IMR-90 (cell line): ENCODE measurements around the gene MYRFL. TPM values are rescaled to one million over a fixed set of nuclear protein-coding genes. Genes with fewer than 3 reads are reported as not detected.

Experiments
- ATAC-seq: fragments of 200-7000 bp; cut with Tn5 transposase; 2 replicates; pipeline ENCODE4 v1.9.1; 2020; ENCODE audit warnings: low read depth, mild to moderate bottlenecking, moderate library complexity
- BruUV-seq: library from RNA; stranded (reverse); fragments of 400-500 nt; replicated peaks from 2 replicates; lab custom pipeline; 2021; lab: Mats Ljungman, UMichigan
- CTCF ChIA-PET: fragments of 300-600 bp; formaldehyde crosslinking; extraction: SDS; loops from one replicate; lab custom pipeline; 2021; ENCODE audit warnings: antibody characterized with exemption; lab: Yijun Ruan, JAX
- POLR2A ChIA-PET: fragments of 300-600 bp; sonication (Branson Sonifier 250); formaldehyde crosslinking; loops from one replicate; lab custom pipeline; 2022; ENCODE audit warnings: antibody characterized with exemption; ENCODE audit not compliant: unreplicated experiment; lab: Charles Lee
- DNase-seq: peaks from one replicate; pipeline ENCODE4 v3.0.0; 2013
- H2AFZ ChIP-seq: replicated peaks from 2 replicates; pipeline ENCODE3; 2013; ENCODE audit warnings: low read length, mild to moderate bottlenecking; ENCODE audit not compliant: poor library complexity
- H2AK5ac ChIP-seq: 2 replicates; pipeline ENCODE4 v1.6.1; 2013; ENCODE audit warnings: low read depth, low read length, inconsistent platforms
- H2AK9ac ChIP-seq: replicated peaks from 2 replicates; pipeline ENCODE3; 2013; ENCODE audit warnings: mild to moderate bottlenecking, low read depth, low read length, moderate library complexity; ENCODE audit not compliant: poor library complexity
- H2BK120ac ChIP-seq: 2 replicates; pipeline ENCODE4 v1.6.1; 2013; ENCODE audit warnings: low read depth, low read length, inconsistent platforms
- H2BK15ac ChIP-seq: 3 replicates; pipeline ENCODE4 v1.6.1; 2013; ENCODE audit warnings: low read depth, low read length, inconsistent platforms
- H2BK20ac ChIP-seq: 2 replicates; pipeline ENCODE4 v1.6.1; 2013; ENCODE audit warnings: low read depth, mild to moderate bottlenecking, inconsistent platforms, low read length, moderate library complexity
- H2BK5ac ChIP-seq: 2 replicates; pipeline ENCODE4 v1.6.1; 2013; ENCODE audit warnings: mild to moderate bottlenecking, low read depth, low read length, inconsistent platforms; ENCODE audit not compliant: poor library complexity, severe bottlenecking
- H3K14ac ChIP-seq: replicated peaks from 2 replicates; pipeline ENCODE4 v1.6.1; 2013; ENCODE audit warnings: low read depth, low read length, inconsistent platforms
- H3K18ac ChIP-seq: 2 replicates; pipeline ENCODE4 v1.6.1; 2013; ENCODE audit warnings: low read depth, low read length, control low read depth
- H3K23ac ChIP-seq: 2 replicates; pipeline ENCODE4 v1.6.1; 2013; ENCODE audit warnings: low read depth, low read length, inconsistent platforms
- H3K27ac ChIP-seq: 2 replicates; pipeline ENCODE4 v1.5.1; 2013; ENCODE audit warnings: mild to moderate bottlenecking, control low read depth, low read length; ENCODE audit not compliant: insufficient read depth
- H3K27me3 ChIP-seq: 2 replicates; pipeline ENCODE4 v1.6.1; 2013; ENCODE audit warnings: low read length; ENCODE audit not compliant: control insufficient read depth, insufficient read depth
- H3K36me3 ChIP-seq: 2 replicates; pipeline ENCODE4 v1.6.1; 2013; ENCODE audit warnings: low read length, mixed read lengths; ENCODE audit not compliant: control insufficient read depth, insufficient read depth
- H3K4ac ChIP-seq: 2 replicates; pipeline ENCODE4 v1.6.1; 2013; ENCODE audit warnings: low read depth, low read length, inconsistent platforms
- H3K4me1 ChIP-seq: 2 replicates; pipeline ENCODE4 v1.6.1; 2013; ENCODE audit warnings: low read length, mixed read lengths; ENCODE audit not compliant: control insufficient read depth, insufficient read depth
- H3K4me2 ChIP-seq: 2 replicates; pipeline ENCODE4 v1.6.1; 2013; ENCODE audit warnings: low read depth, mild to moderate bottlenecking, control low read depth, low read length, moderate library complexity
- H3K4me3 ChIP-seq: 2 replicates; pipeline ENCODE4 v1.5.1; 2013; ENCODE audit warnings: low read depth, mild to moderate bottlenecking, control low read depth, low read length, moderate library complexity; ENCODE audit not compliant: insufficient read depth
- H3K56ac ChIP-seq: 2 replicates; pipeline ENCODE4 v1.6.1; 2013; ENCODE audit warnings: low read length, inconsistent platforms; ENCODE audit not compliant: insufficient read depth; ENCODE audit errors: extremely low read depth
- H3K79me1 ChIP-seq, 2 experiments: 2 replicates each; pipeline ENCODE4 v1.6.1; 2013; ENCODE audit warnings: low read length in 2 of 2, inconsistent platforms in 1 of 2, low read depth in 1 of 2
- H3K9ac ChIP-seq: 2 replicates; pipeline ENCODE4 v1.6.1; 2013; ENCODE audit warnings: low read depth, low read length, control low read depth
- H3K9me1 ChIP-seq: 2 replicates; pipeline ENCODE4 v1.6.1; 2013; ENCODE audit warnings: low read length, inconsistent platforms; ENCODE audit not compliant: insufficient read depth
- H3K9me3 ChIP-seq: 2 replicates; pipeline ENCODE4 v1.6.1; 2013; ENCODE audit warnings: low read length; ENCODE audit not compliant: control insufficient read depth, insufficient read depth
- H4K20me1 ChIP-seq: 2 replicates; pipeline ENCODE4 v1.6.1; 2013; ENCODE audit warnings: low read length, inconsistent platforms; ENCODE audit not compliant: insufficient read depth
- H4K5ac ChIP-seq: 2 replicates; pipeline ENCODE4 v1.6.1; 2013; ENCODE audit warnings: mild to moderate bottlenecking, low read depth, low read length, control low read depth
- H4K8ac ChIP-seq, 2 experiments: 2 replicates each; pipeline ENCODE4 v1.6.1; 2013; ENCODE audit warnings: low read depth in 2 of 2, low read length in 2 of 2, control low read depth in 1 of 2, inconsistent platforms in 1 of 2
- H4K91ac ChIP-seq: 2 replicates; pipeline ENCODE4 v1.6.1; 2013; ENCODE audit warnings: low read depth, low read length, inconsistent platforms; ENCODE audit not compliant: insufficient read depth
- BHLHE40 ChIP-seq: fragments of 150-350 bp; IDR thresholded peaks from 2 replicates; pipeline ENCODE4 v1.6.1; 2016; ENCODE audit warnings: mild to moderate bottlenecking, low read depth, low read length
- CEBPB ChIP-seq: IDR thresholded peaks from 2 replicates; pipeline ENCODE4 v1.6.1; 2012; ENCODE audit warnings: low read depth, low read length, improper control_type of control experiment
- CHD1 ChIP-seq: IDR thresholded peaks from 2 replicates; pipeline ENCODE4 v1.6.1; 2012; ENCODE audit warnings: low read depth, low read length, improper control_type of control experiment
- CTCF ChIP-seq: conservative IDR thresholded peaks from 2 replicates; pipeline ENCODE4 v1.5.1; 2012; ENCODE audit warnings: mild to moderate bottlenecking, low read depth, low read length, improper control_type of control experiment
- ELK1 ChIP-seq: fragments of 150-350 bp; IDR thresholded peaks from 2 replicates; pipeline ENCODE4 v1.6.1; 2016; ENCODE audit warnings: low read depth, mild to moderate bottlenecking, low read length, moderate library complexity, borderline replicate concordance
- FOS ChIP-seq: fragments of 150-350 bp; IDR thresholded peaks from 2 replicates; pipeline ENCODE4 v1.6.1; 2016; ENCODE audit warnings: low read depth, low read length
- MAFK ChIP-seq: IDR thresholded peaks from 2 replicates; pipeline ENCODE4 v1.6.1; 2012; ENCODE audit warnings: low read depth, low read length, improper control_type of control experiment
- MAZ ChIP-seq: IDR thresholded peaks from 2 replicates; pipeline ENCODE4 v1.6.1; 2012; ENCODE audit warnings: low read depth, mild to moderate bottlenecking, low read length, improper control_type of control experiment, moderate library complexity, borderline replicate concordance
- MXI1 ChIP-seq: IDR thresholded peaks from 2 replicates; pipeline ENCODE4 v1.6.1; 2012; ENCODE audit warnings: low read depth, mild to moderate bottlenecking, low read length, moderate library complexity, borderline replicate concordance
- NFE2L2 ChIP-seq: fragments of 150-350 bp; IDR thresholded peaks from 2 replicates; pipeline ENCODE4 v1.6.1; 2016; ENCODE audit warnings: low read depth, mild to moderate bottlenecking, low read length
- POLR2A ChIP-seq: IDR thresholded peaks from 2 replicates; pipeline ENCODE4 v1.6.1; 2012; ENCODE audit warnings: mild to moderate bottlenecking, low read depth, low read length
- RAD21 ChIP-seq: IDR thresholded peaks from 2 replicates; pipeline ENCODE4 v1.6.1; 2012; ENCODE audit warnings: low read length, improper control_type of control experiment
- RCOR1 ChIP-seq: IDR thresholded peaks from 2 replicates; pipeline ENCODE4 v1.6.1; 2012; ENCODE audit warnings: mild to moderate bottlenecking, low read length, improper control_type of control experiment; ENCODE audit not compliant: insufficient replicate concordance
- RFX5 ChIP-seq: IDR thresholded peaks from 2 replicates; pipeline ENCODE4 v1.8.0; 2012; ENCODE audit warnings: low read depth, mild to moderate bottlenecking, low read length, moderate library complexity
- SMC3 ChIP-seq: fragments of 150-350 bp; IDR thresholded peaks from 2 replicates; pipeline ENCODE4 v1.6.1; 2016; ENCODE audit warnings: low read depth, mild to moderate bottlenecking, antibody characterized with exemption, low read length, moderate library complexity
- USF2 ChIP-seq: fragments of 150-350 bp; IDR thresholded peaks from 2 replicates; pipeline ENCODE4 v1.6.1; 2017; ENCODE audit warnings: mild to moderate bottlenecking, antibody characterized with exemption, low read length, low read depth
- WGBS, 2 experiments: methylation state at CpG; one replicate each; pipeline versions ENCODE4 v1.1.5 to v1.1.7; 2013; ENCODE audit warnings: missing lambda C conversion rate in 2 of 2; ENCODE audit not compliant: insufficient read length in 1 of 2; ENCODE audit errors: extremely low coverage in 2 of 2; 5-methylcytosine and 5-hydroxymethylcytosine counted together
- dilution Hi-C: fragments of 300-500 bp; cut with HindIII; formaldehyde crosslinking; loops from one replicate; pipeline ENCODE4 v1.14.3; 2018; ENCODE audit warnings: low sequenced_read_pairs; ENCODE audit not compliant: unreplicated experiment
- in situ Hi-C: fragments of 300-500 bp; cut with MboI; formaldehyde crosslinking; loops from 3 replicates; pipeline ENCODE4 v1.14.3; 2019; ENCODE audit warnings: low sequenced_read_pairs, inconsistent platforms, mixed read lengths
- intact Hi-C: fragments of 100-400 bp; cut with micrococcal nuclease; formaldehyde crosslinking; loops from 2 replicates; pipeline ENCODE4 v1.10.0; 2022
- polyA plus RNA-seq, 3 experiments: library from polyadenylated mRNA; depleted of rRNA; stranded (reverse); fragments of >200 nt; gene quantifications; 2 replicates each; pipeline ENCODE4 v1.2.3, GENCODE V29; 2012; ENCODE audit warnings: low replicate concordance in 1 of 3
- total RNA-seq: library from RNA; depleted of rRNA; stranded (reverse); fragments of >200 nt; gene quantifications from 2 replicates; pipeline ENCODE4 v1.2.3, GENCODE V29; 2012

The MYRFL gene
- total and polyA plus RNA-seq, 2 of the 4 experiments (the other 2 are of a cell fraction), result not detected

GRCh38 chr12:69952890-69953289 lies 127.9 kb downstream of the MYRFL start:
- no peak overlapping the region for H4K8ac ChIP-seq
- no peaks in the 10 kb centered on the region for H4K20me1 ChIP-seq
- no peak overlapping the region for H4K91ac ChIP-seq
- H2BK5ac ChIP-seq, result no peak overlapping the region
- ChIA-PET POLR2A (no interaction called here), CTCF (no interaction called here)
- no peaks in the 10 kb centered on the region for H3K36me3 ChIP-seq
- 100% methylated on average over 1 of the region's 2 CpGs; no CpG with 5 or more reads in 1 of the 2 experiments for WGBS, 2 experiments
- TF ChIP-seq CHD1, result no peak
- no peak for TF ChIP-seq RCOR1
- no peak for TF ChIP-seq ELK1
- TF ChIP-seq BHLHE40, result no peak
- no peak for TF ChIP-seq MAZ
- TF ChIP-seq NFE2L2, result no peak
- no peak for TF ChIP-seq CEBPB
- TF ChIP-seq MAFK, result no peak
- no peak for TF ChIP-seq RAD21
- no peak for TF ChIP-seq CTCF
- TF ChIP-seq MXI1, result no peak
- TF ChIP-seq FOS, result no peak
- no peak for TF ChIP-seq SMC3
- no peak for TF ChIP-seq POLR2A
- TF ChIP-seq RFX5, result no peak
- TF ChIP-seq USF2, result no peak
- H3K56ac ChIP-seq, result no peak overlapping the region
- no peak overlapping the region for H2BK120ac ChIP-seq
- DNase-seq (no peak), ATAC-seq (no peak)
- H3K9ac ChIP-seq, result no peak overlapping the region
- no peak overlapping the region for H3K4me3 ChIP-seq
- H3K23ac ChIP-seq, result no peak overlapping the region
- no peaks in the 10 kb centered on the region for H3K9me3 ChIP-seq
- no peak overlapping the region for H3K4ac ChIP-seq
- no peaks in the 10 kb centered on the region for H3K79me1 ChIP-seq
- no peak overlapping the region for H3K4me2 ChIP-seq
- no peaks in the 10 kb centered on the region for H3K9me1 ChIP-seq
- H2AK9ac ChIP-seq, result no peak overlapping the region
- in situ Hi-C loops (no loop called here), intact Hi-C loops (no loop called here), dilution Hi-C loops (no loop called here)
- no peak overlapping the region for H3K27ac ChIP-seq
- no peak overlapping the region for H2BK15ac ChIP-seq
- no TSS peak for BruUV-seq
- no peak overlapping the region for H3K18ac ChIP-seq
- H4K5ac ChIP-seq, result no peak overlapping the region
- H3K27me3 ChIP-seq, result peaks cover under 1% of the 10 kb centered on the region; the same call in 1 of the 2 replicates
- H3K14ac ChIP-seq, result no peak overlapping the region
- H2BK20ac ChIP-seq, result no peak overlapping the region
- no peak overlapping the region for H2AFZ ChIP-seq
- H3K4me1 ChIP-seq, result no peaks in the 10 kb centered on the region
- H2AK5ac ChIP-seq, result no peak overlapping the region
